D341Med (cell line): ENCODE measurements around the gene OSBPL1A.

Experiments used
- DNase-seq: peaks from one replicate; pipeline ENCODE4 v3.0.0; 2012; ENCODE audit warnings: low spot score

Gene OSBPL1A

DNA sequence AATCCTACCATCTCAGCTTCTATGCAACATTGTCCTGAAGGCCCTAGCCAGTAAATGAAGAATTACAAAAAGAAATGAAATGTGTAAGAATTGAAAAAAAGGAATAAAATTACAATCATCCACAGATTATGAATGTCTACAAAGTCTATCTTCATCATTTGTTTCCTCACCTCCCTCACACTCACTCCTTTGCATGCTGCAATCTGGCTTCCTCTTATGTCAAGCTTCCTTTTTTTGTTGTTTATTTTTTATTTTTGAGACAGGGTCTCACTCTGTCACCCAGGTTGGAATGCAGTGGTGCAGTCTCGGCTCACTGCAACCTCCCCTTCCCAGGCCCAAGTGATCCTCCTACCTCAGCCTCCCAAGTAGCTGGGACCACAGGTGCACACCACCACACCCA lies 129.7 kb downstream of the OSBPL1A start:
- DNase-seq, result no peak

DNA sequence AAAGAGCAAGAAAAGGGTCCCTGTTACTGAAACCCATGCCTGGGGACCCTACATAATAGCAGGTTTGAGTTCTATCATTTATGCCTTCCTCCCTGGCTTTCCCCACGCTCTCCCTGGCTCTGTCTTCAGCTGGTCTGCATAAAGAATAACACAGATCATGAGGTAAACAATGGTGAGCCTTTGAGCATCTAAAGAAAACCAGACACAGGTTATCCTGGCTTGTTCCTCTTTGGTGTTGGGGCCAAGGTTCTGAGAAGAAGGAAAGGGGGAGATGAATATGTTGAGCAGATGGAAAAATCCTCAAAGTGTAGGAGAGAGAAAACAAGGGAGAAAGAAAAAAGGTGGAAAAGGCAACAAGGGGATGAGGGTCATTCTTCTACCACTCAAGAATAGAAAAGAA lies 131.5 kb downstream of the OSBPL1A start:
- DNase-seq, result no peak

DNA sequence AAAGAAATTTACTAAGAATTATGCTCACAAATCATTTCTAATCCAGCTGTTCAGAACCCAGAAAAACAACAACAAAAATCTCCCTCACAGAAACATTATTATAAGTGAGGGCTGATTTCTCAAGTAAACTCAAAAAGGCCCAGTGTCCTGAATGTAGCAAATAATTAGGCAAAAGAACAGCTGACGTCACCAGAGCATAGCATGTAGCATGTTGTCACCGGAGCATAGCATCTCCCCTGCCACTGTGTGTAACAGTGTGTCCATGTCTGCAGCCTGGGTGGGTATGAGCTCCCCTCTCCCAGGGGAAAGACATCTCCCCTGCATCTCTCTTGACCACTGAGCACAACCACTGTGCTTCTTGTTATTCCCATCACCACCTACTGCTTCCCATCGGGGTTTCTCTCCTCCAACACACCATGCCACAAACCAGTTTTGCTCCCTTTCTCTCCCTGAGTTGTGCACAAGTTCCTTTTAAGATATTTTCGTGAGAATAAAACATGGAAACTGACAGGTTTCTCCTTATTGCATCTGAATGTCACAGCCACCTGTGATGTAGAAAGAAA lies 132.0 kb downstream of the OSBPL1A start:
- DNase-seq, result no peak

DNA sequence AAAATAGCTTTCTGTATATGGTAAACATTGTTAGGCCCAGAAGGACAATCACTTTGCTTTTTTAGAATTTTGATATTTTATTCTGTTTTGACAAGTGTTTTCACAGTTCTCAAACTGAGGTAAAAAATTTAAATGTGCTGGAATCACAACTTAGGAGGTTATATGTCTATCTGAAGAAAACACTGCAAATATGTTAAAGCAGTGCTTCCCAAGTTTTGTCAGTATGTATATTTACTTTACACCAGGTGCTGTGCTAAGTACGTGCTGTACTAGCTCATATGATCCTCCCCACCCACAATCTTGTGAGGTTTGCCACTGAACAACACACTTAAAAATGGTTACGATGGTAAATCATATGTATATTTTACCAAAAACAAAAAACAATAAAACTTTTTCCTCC lies 134.6 kb downstream of the OSBPL1A start:
- DNase-seq, result no peak

DNA sequence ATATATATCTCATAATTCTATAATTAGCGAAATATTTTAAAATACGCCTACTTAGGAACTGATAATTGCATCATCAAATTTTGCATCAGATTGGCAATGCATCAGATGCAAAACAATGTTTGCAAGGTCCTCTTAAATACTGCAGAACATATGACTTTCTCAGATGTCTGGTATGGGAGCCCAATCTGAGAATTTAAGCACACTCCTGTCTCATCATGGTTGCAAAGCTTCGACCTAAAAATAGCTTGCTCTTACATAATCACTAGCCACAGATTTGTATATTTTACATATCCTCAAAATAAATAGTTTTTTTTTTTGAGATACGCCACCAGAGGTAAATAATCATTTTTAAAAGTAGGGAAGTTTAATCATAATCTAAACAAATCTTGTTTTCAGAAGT lies 135.5 kb downstream of the OSBPL1A start:
- no peak for DNase-seq

DNA sequence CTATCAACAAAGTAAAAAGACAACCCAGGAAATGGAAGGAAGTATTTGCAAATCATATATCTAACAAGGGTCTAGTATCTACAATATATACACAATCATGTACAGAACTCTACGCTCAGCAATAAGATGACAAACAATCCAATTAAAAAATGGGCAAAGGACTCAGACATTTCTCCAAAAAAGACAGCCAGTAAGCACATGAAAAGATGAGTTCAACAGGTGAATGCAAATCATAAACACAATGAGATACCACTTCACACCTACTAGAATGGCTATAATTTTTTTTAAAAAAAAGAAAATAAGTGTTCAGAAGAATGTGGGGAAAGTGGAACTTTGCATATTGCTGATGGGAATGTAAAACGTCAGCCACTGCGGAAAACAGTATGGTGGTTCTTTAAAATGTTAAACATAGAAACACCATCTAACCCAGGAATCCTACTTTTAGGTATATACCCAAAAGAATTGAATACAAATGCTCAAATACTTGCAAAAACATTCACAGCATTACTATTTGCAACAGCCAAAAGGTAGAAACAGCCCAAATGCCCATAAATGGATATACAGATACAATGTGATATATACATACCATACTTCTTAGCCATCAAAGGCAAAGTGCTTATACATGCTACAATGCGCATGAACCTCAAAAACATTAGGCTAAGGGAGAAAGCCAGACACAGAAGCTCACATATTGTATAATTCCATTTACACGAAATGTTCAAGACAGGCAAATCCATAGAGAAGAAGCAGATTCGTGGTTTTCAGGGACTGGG lies 137.6 kb downstream of the OSBPL1A start:
- no peak for DNase-seq

DNA sequence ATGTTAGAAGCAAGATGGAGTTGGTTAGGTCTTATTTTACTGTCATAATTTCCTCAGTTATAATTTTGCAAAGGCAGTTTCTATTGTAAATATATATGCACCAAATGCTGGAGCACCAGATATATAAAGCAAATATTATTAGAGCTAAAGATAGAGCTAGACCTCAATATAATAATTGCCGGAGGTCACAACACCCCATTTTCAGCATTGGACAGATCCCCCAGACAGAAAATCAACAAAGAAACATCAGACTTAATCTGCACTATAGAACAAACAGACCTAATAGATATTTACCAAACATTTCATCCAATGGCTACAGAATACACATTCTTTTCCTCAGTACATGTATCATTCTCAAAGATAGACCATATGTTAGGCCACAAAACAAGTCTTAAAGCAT lies 143.6 kb downstream of the OSBPL1A start:
- DNase-seq, result no peak

DNA sequence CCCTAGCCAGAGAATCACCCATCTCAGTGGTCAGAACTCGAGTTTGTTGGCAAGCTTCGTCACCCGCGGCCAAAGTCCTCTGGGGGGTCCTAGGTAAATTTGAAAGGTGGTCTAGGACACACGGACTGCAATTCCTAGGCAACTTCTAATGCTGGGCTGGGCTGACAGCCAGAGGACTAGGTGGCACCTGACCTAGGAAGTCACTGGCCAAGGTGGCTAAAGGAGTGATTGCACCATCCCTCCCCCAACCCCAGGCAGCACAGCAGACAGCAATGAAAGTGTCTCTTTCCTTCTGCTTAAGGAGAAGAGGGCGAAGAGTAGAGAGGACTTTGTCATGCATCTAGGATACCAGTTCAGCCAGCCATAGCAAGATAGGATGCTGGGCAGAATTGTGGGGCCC lies 147.9 kb downstream of the OSBPL1A start:
- no peak for DNase-seq

DNA sequence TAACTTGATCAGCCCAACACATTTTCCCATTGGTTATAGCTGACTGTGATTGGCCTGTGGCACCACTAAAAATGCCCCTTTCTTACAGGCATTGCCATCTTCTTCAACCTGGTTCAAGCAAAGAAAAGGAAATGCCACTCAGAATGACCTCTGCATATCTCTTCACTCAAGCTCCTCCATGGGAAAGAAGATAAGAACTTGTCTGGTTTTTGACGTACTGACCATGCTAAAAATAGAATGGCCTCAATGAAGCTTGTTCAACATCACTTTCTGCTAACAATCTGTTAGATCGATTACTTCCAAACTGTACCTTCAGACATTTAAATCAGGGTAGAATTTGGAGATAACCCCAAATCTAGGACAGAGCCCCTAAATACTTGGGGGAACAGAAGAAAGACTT lies 149.3 kb downstream of the OSBPL1A start:
- no peak for DNase-seq

DNA sequence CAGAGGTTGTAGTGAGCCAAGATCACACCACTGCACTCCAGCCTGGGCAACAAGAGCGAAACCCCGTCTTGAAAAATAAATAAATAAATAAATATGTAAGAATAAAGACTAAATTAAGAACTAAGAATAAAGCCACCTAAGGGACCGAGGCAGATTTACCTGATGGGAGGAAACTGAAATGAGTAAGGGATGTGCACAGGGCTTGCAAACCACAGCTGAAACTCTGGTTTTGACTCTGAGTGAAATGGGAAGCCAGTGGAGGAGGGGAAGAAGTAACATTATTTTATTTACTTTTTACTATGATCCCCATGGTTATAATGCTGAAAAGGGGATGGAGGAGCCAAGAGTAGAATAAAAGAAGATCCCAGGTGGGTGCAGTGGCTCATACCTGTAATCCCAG lies 151.5 kb downstream of the OSBPL1A start:
- DNase-seq, result no peak

DNA sequence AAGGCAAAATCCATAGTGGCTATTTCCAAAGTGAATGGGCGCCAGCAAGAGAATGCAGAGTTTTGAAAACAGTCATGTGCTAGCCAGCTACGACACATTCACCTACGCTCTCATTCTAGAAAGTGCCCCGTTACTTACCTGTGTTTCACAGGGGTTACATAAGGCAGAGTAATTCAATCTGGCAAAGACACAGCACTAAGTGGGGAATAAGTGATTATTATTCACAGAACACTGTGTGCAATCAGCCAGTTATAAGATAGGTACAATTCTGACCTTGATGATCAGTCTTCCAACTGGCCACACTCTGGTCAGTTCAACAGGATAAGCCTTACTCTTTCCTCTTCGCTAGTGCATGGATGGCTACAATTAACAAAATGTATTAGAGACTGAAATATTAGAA lies 152.9 kb downstream of the OSBPL1A start:
- no peak for DNase-seq

DNA sequence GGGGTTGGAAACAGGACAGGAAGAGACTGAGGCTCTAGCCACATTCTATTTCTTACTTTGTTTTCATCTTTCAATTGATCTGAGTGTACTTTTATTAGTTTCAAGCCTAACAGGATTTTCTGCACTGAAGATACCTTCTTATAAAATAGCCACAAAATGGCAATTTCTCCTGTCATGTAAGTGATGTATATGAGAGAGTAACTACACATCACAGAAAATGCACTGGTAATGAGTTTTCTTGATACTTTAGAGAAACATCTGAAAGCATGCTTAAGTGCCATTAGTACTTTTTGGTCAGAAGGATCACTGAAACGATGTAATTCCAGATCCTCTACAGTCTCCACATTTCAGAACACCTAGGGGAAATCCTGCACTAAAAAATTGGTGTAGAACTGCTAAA lies 153.9 kb downstream of the OSBPL1A start:
- DNase-seq, result no peak

DNA sequence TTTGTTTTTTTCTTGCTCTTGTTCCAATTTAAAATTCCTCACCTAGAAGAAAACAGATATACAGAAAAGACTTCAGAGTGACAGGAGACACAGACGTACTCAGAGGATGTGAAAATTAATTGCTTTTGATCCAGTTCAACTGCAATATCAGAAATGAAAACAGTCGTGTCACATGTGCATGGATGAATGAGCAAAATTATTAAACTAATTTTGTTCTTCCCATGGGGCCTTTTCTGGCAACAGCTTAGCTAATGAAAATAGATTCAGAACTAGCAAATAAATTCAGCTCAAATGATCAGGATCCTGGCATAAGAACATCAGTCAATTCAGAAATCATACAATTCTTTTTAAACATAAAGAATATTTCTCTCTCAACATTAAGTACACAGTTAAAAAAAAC lies 158.3 kb downstream of the OSBPL1A start:
- DNase-seq, result no peak

DNA sequence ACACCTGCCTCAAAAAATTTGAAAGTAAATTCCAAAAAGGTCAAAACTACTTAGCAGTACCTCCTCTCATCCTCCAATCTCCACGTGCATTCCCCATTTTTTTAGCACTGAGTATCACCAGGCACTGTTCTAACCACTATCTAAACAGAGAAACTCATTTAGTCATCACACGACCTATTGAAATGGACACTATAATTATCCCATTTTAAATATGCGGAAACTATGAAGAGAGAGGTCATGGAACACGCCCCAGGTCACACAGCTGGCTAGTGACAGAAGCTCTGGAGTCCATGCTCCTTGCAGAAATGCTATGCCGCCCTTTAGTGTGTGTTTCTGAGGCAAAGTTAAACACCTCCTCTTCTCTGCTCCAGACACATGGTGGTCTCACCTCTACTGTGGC lies 159.2 kb downstream of the OSBPL1A start:
- DNase-seq, result no peak

DNA sequence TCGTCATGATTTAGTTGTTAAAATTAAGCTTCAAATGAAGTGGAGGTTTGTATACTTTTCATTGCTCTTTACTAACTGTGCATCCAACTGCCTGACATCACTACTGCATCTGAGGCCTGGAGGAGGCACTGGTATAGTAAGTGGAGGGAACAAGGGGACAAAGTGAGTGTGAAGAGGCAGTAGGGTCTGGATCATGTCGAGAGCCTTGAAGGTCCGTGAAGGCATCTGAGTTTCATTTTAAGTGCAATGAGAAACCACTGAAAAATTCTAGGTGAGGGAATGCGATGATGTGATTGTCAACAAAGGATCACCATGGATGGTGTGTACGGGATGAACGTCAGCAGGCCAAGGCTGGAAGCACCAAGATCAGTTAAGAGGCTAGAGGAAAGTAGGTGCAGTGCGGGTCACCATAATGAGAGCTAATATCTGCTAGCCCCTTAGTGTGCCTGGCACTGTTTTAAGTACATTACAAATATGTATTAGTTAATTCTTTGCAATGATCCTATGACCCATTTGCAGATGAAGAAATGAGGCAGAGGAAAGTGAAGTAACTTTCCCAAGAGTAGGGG lies 162.7 kb downstream of the OSBPL1A start:
- no peak for DNase-seq

DNA sequence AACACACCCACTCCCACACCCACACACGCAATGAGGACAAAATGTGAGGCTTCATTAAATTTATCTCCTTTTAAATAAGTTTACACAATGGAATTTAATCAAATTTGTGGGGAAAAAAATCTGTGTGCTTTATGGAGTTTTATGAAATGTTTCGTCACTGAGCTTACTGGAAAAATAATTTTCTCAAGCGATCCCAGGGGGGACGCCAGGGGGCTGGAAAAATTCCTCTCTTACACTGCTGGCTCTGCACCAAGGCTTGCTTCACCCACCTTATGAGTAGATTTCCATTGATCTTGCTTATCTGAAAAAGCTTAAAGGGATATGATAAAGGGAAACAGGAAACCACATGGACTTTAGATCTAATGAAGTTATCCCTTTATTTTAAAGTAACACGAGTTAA lies 163.3 kb downstream of the OSBPL1A start:
- DNase-seq, result no peak

DNA sequence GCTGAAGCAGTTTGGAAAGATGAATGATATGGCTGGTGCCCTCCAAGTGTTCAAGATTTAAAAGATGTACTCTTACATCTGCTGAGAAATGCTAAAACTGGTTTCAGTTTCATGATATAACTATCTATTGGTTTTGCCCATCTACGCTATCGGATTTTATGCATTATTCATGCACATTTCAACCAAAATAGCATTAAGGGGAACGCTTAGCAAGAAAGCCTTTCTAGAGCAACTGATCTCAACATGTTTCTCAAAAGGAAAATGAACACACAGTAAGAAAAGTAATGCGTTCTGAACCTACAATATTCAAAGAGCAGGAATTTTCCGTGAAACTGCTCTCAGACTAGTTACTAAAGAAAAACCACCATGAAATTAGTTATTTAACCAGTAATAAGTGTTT lies 164.8 kb downstream of the OSBPL1A start:
- no peak for DNase-seq

DNA sequence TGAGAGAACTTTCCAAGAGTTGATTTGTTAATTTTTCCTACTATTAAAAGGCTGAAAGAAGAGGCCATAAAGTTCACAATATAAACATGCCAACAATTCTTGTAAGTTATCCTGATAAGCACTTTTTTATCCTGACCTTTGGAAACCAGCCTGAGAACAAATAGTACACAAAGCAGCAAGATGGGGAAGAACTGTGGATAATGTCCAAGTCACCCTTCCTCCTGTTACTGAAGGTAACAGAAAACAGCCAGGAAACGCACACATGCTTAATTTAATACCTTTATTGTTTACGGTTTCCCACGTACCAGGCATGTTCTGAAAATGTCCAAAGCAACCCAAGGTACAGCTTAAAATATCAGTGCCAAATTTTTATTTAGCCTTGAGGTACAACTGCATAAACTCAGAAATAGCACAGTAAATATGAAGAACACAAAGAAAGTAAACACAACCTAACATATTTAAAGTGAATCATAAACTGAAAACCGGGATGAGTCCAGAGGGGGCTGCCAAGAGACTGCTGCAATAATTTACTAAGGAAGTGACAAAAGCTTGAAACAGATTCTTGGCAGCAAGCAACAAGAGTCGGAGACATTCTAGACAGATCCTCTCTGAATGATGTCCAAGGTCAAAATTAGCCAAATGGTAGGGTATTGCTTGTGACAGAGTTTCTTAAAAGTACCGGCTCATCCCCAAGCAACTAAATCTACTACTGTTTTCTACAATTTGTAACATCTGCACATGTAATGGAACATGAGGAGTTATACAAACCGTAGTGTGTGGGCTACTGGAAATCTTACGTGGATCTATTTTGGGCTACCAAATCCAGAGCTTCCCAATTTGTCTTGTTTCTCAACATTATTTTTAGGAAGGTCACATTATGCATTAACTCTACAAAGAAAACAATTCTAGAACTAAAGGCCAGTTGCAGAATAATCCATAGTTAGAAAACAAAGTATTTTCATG lies 165.6 kb downstream of the OSBPL1A start:
- DNase-seq, result no peak

DNA sequence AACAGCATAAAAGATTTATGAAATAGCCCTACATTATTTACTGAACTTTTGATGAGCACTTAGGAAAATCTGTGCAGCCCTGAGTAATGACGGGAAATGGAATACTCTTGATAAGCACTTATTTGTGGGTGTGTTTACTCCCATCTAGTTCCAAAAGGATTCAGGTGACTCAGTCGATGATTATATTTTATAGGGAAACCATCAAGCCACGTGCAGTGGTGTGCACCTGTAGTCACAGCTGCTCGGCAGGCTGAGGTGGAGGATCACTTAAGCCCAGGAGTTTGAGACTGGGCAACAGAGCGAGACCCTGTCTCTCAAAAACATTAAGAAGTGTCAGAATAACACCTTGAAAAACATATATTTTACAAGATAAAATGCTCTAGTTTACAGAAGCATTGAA lies 166.9 kb downstream of the OSBPL1A start:
- no peak for DNase-seq

DNA sequence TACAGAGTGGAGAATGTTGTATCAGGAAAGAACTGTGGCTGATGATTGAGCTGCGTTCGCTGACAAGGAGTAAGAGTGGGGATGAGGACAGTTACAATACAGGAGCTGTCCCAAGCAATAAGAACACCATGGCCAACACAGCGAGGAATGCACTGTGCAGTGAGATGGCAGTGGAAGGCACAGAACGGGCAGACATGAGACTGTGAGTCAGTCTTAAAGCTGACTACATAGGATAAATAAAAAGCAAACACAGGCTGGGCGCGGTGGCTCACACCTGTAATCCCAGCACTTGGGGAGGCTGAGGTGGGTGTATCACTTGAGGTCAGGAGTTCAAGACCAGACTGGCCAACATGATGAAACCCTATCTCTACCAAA lies 169.0 kb downstream of the OSBPL1A start:
- no peak for DNase-seq

DNA sequence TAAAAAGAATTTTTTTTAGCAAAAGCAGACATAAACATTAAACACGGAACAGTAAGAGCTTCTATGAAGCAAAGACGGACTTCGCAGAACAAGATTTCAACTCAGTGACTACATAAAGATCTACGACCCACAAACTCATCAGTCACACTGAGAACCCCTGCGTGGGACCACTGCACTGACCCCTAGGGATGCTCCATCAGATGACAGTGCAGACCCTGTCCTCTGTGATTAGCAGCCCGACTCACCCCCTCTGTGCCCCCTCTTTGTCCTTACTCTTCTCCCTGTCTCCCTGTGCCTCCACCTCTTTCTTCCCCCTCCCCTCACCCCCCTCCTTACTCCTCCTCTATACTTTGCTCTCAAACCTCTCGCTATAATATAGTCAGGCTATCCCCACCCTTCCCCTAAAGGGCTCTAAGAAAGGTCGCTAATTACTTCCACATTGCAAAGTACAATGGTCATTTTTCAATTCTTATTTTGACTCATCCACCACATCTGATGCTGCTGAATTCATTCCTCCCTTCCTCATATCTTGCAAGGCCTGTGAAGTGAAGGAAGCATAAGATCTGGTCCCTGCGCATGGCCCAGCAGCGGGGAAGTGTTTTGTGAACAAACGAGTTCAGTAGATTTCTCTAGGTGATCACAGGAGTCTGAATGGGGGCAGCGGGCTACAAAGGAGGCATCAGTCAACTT lies 169.5 kb downstream of the OSBPL1A start:
- no peak for DNase-seq

DNA sequence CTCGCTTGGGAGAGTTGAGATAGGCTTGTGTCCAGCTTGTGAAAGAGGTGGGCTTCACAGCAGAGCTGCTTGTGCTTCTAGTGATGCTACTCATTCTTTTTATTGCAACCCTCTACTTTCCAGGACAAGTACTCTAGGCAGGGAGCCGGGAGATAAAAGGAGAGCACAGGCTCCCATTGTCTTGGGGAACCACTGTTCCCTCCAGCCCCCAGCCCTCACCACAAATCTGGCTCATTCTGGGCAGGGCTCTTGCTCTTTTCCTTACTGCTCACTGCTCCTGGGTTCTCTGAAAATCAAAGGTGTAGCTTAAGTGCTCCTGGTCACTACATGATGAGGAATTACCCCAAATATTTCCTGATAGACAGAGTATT lies 177.3 kb downstream of the OSBPL1A start:
- no peak for DNase-seq
